GM18505 (cell line): ENCODE results near the gene RIBC2.
"Not testable (repeated sequence)": the region's sequence is repeated elsewhere in the genome, so short reads cannot be mapped to it uniquely, and the experiment has no call there.

Source experiments
- ATAC-seq: cut with Tn5 transposase; IDR thresholded peaks from one replicate; pipeline ENCODE4 v1.9.1; 2021; ENCODE audit not compliant: unreplicated experiment
- POLR2A ChIP-seq: IDR thresholded peaks from 4 replicates; pipeline ENCODE4 v1.6.1; 2011; ENCODE audit warnings: borderline replicate concordance; ENCODE audit not compliant: insufficient read depth, insufficient read length; ENCODE audit errors: extremely low read depth

RIBC2 gene

GRCh38 chr22:45428391-45429385 is 15.2 kb downstream of the RIBC2 start:
- ATAC-seq, result no peak
- no peak for TF ChIP-seq POLR2A

DNA sequence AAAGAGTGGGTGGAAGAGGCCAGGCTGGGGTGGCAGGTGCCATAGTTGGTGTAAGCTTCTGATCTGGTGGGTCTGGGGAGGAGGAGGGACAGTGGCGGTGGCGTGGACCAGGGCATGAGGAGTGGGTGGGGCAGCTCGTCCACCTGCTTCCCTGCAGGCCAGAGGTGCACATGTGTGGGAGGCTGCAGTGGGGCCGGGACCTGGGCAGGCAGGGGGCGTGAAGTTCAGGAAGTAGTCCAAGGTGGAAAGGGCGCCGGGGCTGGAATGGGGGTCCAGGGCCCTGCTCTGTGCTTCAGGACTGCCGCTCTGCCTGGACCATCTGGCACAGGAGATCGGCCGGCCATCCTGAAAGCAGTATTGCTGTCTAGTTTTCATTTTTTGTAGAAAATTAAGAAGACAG is 15.9 kb downstream of the RIBC2 start:
- TF ChIP-seq POLR2A, result no peak
- no peak for ATAC-seq

- ATAC-seq, result no peak
- TF ChIP-seq POLR2A, result no peak
Measured at GRCh38 chr22:45429981-45430775, 16.7 kb downstream of the RIBC2 start.

DNA sequence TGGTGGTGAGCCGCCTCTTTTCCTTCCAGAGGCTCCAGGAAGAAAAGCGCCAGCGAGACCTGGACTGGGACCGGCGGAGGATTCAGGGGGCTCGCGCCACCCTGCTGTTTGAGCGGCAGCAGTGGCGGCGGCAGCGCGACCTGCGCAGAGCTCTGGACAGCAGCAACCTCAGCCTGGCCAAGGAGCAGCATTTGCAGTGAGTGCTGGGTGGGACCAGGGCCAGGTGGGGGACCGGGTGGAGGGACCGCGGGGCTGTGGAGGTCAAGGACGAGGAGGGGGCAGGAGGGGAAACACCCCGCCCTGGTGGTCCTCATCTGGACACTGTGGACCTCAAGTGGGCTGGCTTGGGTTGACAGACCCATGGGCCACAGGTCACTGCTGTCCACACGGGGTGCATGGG is 17.4 kb downstream of the RIBC2 start:
- no peak for ATAC-seq
- no peak for TF ChIP-seq POLR2A

GRCh38 chr22:45434981-45435380 is 21.5 kb downstream of the RIBC2 start:
- no peak for ATAC-seq
- TF ChIP-seq POLR2A, result no peak

DNA sequence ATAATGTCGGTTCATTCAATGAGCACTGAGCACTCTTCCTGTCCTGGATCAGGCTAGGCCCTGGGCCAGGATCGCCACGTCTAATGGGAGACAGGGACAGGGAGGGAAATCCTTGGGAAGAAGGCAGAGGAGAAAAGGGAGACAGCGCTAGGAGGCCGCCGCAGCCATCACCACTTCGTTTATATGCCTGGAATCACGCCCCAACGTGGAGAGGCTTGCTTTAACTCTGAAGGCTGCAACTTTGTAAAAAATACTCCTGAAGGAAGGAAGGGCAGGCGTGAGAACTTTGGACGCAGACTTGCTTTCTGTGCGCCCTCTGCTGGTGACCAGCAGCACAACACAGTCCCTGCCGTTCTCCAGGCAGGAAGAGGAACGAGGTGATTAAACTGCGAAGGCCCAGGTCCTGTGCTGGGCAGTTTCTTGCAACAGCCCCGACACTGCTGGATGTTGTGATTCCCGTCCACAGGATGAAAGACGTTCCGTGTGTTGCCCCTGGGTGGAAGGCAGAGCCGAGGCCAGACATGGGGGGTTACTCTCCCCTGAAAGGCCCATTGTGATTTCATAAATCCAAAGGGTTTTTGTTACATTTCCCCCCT is 22.1 kb downstream of the RIBC2 start:
- no peak for TF ChIP-seq POLR2A
- no peak for ATAC-seq

GRCh38 chr22:45436871-45437517 is 23.5 kb downstream of the RIBC2 start:
- ATAC-seq, result not testable (repeated sequence)

DNA sequence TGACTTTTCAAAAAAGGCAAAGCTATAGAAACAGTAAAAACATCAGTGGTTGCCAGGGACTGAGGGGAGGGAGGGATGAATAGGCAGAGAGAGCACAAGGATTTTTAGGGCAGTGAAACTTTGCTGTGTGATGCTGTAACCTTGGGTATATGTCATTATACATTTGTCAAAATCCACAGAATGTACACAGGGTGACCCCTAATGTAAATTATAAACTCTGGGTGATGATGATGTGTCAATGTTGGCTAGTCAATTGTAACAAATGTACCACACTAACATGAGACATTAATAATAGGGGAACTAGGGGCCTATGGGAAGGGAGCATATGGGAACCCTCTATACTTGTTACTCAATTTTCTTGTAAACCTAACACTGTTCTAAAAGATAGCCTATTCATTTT is 24.8 kb downstream of the RIBC2 start:
- no peak for ATAC-seq
- TF ChIP-seq POLR2A, result no peak

DNA sequence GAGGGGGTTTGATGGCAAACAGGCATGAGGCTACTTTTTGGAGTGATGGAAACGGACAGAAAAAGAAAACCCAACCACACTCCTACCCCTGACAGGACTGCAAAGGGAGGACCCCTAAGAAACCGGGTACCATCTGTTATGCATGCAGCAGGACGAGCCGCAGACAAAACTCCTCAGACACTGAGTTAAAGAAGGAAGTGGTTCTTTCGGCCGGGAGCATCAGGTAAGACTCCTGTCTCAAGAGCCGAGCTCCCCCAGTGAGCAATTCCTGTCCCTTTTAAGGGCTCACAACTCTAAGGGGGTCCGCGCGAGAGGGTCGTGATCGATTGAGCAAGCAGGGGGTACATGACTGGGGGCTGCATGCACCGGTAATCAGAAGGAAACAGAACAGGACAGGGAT is 27.2 kb downstream of the RIBC2 start:
- ATAC-seq, result not testable (repeated sequence)

- TF ChIP-seq POLR2A, result no peak
- no peak for ATAC-seq
Measured at GRCh38 chr22:45441138-45441537, 27.6 kb downstream of the RIBC2 start.

DNA sequence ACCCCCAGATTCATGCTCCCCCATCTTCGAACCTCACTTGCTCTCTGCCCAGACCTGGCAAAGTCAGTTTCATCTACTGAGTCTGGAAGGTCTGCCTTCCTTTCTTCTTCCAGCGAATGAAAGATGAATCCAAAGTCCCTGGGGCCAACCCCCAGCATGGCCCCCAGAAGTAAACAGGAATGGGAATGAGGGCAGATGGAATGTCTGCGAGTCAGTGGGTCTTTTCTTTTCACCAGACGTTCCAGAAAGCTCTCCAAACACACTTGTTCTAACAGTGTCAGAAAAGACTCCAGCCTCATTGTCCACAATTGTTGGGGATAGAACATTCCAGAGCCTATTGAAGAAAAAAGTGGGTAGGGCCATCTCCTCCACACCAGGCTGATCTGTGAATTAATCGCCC is 28.6 kb downstream of the RIBC2 start:
- ATAC-seq, result no peak
- TF ChIP-seq POLR2A, result no peak

DNA sequence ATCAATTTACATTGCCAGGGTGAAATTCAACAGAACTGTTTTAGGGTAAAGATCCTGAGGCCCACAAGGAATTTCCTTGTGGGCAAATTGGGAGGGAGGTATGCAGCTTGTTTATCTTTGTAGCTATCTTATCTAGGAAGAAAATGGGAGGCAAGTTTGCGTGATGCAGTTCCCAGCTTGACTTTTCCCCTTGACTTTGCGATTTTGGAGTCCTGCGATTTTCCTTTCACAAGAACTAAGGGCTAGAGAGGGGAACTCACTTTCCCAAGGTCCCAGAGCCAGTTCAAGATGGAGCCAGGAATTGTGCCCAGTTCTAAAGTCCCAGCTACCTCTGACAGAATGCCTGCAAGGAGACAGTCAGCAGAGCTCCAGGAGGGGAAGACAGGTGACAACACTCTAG is 30.7 kb downstream of the RIBC2 start:
- ATAC-seq, result no peak
- TF ChIP-seq POLR2A, result no peak

- ATAC-seq, result no peak
- no peak for TF ChIP-seq POLR2A
Measured at GRCh38 chr22:45445031-45445710, 31.7 kb downstream of the RIBC2 start.

GRCh38 chr22:45446216-45446615 is 32.7 kb downstream of the RIBC2 start:
- ATAC-seq, result no peak
- no peak for TF ChIP-seq POLR2A

DNA sequence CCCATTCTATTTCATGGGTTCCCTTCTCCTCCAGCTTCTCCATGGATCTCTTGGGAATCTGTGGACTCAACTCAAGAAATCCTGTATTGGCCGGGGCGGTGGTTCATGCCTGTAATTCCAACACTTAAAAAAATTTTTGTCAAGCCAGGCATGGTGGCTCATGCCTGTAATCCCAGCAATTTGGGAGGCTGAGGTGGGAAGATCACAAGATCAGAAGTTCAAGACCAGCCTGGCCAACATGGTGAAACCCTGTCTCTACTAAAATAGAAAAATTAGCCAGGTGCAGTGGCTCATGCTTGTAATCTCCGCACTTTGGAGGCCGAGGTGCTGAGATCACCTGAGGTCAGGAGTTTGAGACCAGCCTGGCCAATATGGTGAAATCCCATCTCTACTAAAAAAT is 34.1 kb downstream of the RIBC2 start:
- ATAC-seq, result not testable (repeated sequence)
